Osteoblast (primary cell): ENCODE measurements around the gene DBH. TPM values are rescaled to one million over a fixed set of nuclear protein-coding genes. Genes with fewer than 3 reads are reported as not detected.

ENCODE experiments used
- DNase-seq: peaks from one replicate; pipeline ENCODE4 v3.0.0; 2011; ENCODE audit warnings: low spot score, mixed read lengths; ENCODE audit not compliant: insufficient read length; ENCODE audit errors: missing footprints
- H2AFZ ChIP-seq: 2 replicates; pipeline ENCODE4 v1.6.0; 2011; ENCODE audit warnings: mild to moderate bottlenecking, low read length
- H3K27ac ChIP-seq: 2 replicates; pipeline ENCODE4 v1.5.1; 2011; ENCODE audit warnings: mild to moderate bottlenecking, low read depth, low read length, moderate library complexity
- H3K27me3 ChIP-seq: 2 replicates; pipeline ENCODE4 v1.6.0; 2012; ENCODE audit warnings: mild to moderate bottlenecking, control low read depth, inconsistent platforms, low read length, moderate library complexity; ENCODE audit not compliant: insufficient read depth
- H3K36me3 ChIP-seq: 2 replicates; pipeline ENCODE4 v1.5.1; 2011; ENCODE audit warnings: mild to moderate bottlenecking, low read length, control low read depth, moderate library complexity; ENCODE audit not compliant: insufficient read depth
- H3K4me1 ChIP-seq: 2 replicates; pipeline ENCODE4 v1.5.1; 2011; ENCODE audit warnings: mild to moderate bottlenecking, low read length, control low read depth, moderate library complexity; ENCODE audit not compliant: insufficient read depth
- H3K4me2 ChIP-seq: 2 replicates; pipeline ENCODE4 v1.6.0; 2011; ENCODE audit warnings: mild to moderate bottlenecking, low read length; ENCODE audit not compliant: insufficient read depth
- H3K4me3 ChIP-seq: fragments of 200-600 bp; sonication (generic); 3 replicates; pipeline ENCODE4 v1.5.1; 2012; ENCODE audit warnings: mild to moderate bottlenecking, low read length, inconsistent platforms; ENCODE audit not compliant: insufficient read depth
- H3K79me2 ChIP-seq: 2 replicates; pipeline ENCODE4 v1.6.0; 2012; ENCODE audit warnings: mild to moderate bottlenecking, low read length, control low read depth, inconsistent platforms; ENCODE audit not compliant: insufficient read depth
- H3K9me3 ChIP-seq: 2 replicates; pipeline ENCODE4 v1.5.1; 2011; ENCODE audit warnings: low read depth, low read length, control low read depth
- H4K20me1 ChIP-seq: 2 replicates; pipeline ENCODE4 v1.6.0; 2012; ENCODE audit warnings: mild to moderate bottlenecking, low read length, control low read depth; ENCODE audit not compliant: insufficient read depth
- CTCF ChIP-seq: IDR thresholded peaks from 2 replicates; pipeline ENCODE4 v1.5.1; 2011; ENCODE audit warnings: mild to moderate bottlenecking, low read depth, low read length, moderate library complexity; ENCODE audit errors: extremely low read depth
- total RNA-seq: library from RNA; depleted of rRNA; stranded (reverse); fragments of >200 nt; gene quantifications from 2 replicates; pipeline ENCODE4 v1.2.3, GENCODE V29; 2012

DBH gene
- total RNA-seq, 1 donor: not detected

GRCh38 chr9:133589454-133590227 is 46.5 kb upstream of the DBH start:
- peak; percentile 34 for TF ChIP-seq CTCF
- H3K36me3 ChIP-seq: no peaks in the 10 kb centered on the region
- H3K9me3 ChIP-seq: no peaks in the 10 kb centered on the region
- peaks cover 31% of the 10 kb centered on the region for H3K27me3 ChIP-seq
- H3K4me3 ChIP-seq: no peak overlapping the region
- H3K4me1 ChIP-seq: no peaks in the 10 kb centered on the region
- H3K79me2 ChIP-seq: no peaks in the 10 kb centered on the region
- no peaks in the 10 kb centered on the region for H4K20me1 ChIP-seq
- no peak overlapping the region for H2AFZ ChIP-seq
- H3K27ac ChIP-seq: no peak overlapping the region
- H3K4me2 ChIP-seq: no peak overlapping the region
- DNase-seq: no peak

- H4K20me1 ChIP-seq: no peaks in the 10 kb centered on the region
- H3K36me3 ChIP-seq: no peaks in the 10 kb centered on the region
- H3K27me3 ChIP-seq: peaks cover 24% of the 10 kb centered on the region
- H2AFZ ChIP-seq: no peak overlapping the region
- H3K27ac ChIP-seq: no peak overlapping the region
- H3K4me2 ChIP-seq: no peak overlapping the region
- H3K4me1 ChIP-seq: no peaks in the 10 kb centered on the region
- H3K9me3 ChIP-seq: no peaks in the 10 kb centered on the region
- DNase-seq: no peak
- H3K79me2 ChIP-seq: no peaks in the 10 kb centered on the region
- TF ChIP-seq CTCF: no peak
- no peak overlapping the region for H3K4me3 ChIP-seq
Observed at GRCh38 chr9:133590231-133590855, 45.8 kb upstream of the DBH start.

GRCh38 chr9:133591116-133591910 is 44.9 kb upstream of the DBH start:
- H3K79me2 ChIP-seq: no peaks in the 10 kb centered on the region
- peaks cover 15% of the 10 kb centered on the region for H3K27me3 ChIP-seq
- H3K4me2 ChIP-seq: no peak overlapping the region
- H3K4me3 ChIP-seq: no peak overlapping the region
- TF ChIP-seq CTCF: no peak
- H3K27ac ChIP-seq: no peak overlapping the region
- H4K20me1 ChIP-seq: no peaks in the 10 kb centered on the region
- no peaks in the 10 kb centered on the region for H3K36me3 ChIP-seq
- no peaks in the 10 kb centered on the region for H3K4me1 ChIP-seq
- no peak overlapping the region for H2AFZ ChIP-seq
- DNase-seq: no peak
- no peaks in the 10 kb centered on the region for H3K9me3 ChIP-seq

- TF ChIP-seq CTCF: no peak
- Histone ChIP-seq H3K27me3 (peaks cover 9% of the 10 kb centered on the region), H3K4me1 (no peaks in the 10 kb centered on the region), H3K4me2 (no peak overlapping the region), H3K4me3 (no peak overlapping the region), H3K36me3 (no peaks in the 10 kb centered on the region), H3K79me2 (no peaks in the 10 kb centered on the region), H3K27ac (no peak overlapping the region), H4K20me1 (no peaks in the 10 kb centered on the region), H3K9me3 (no peaks in the 10 kb centered on the region), H2AFZ (no peak overlapping the region)
- DNase-seq: no peak
Observed at GRCh38 chr9:133591985-133592384, 44.2 kb upstream of the DBH start.
